ENCODE data around the gene CPO. TPM values are rescaled to one million over a fixed set of nuclear protein-coding genes. Genes with fewer than 3 reads are reported as not detected.

CPO gene, protein sequence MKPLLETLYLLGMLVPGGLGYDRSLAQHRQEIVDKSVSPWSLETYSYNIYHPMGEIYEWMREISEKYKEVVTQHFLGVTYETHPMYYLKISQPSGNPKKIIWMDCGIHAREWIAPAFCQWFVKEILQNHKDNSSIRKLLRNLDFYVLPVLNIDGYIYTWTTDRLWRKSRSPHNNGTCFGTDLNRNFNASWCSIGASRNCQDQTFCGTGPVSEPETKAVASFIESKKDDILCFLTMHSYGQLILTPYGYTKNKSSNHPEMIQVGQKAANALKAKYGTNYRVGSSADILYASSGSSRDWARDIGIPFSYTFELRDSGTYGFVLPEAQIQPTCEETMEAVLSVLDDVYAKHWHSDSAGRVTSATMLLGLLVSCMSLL
- 0.13 TPM in 1 of 5 replicates, not detected in the others for total RNA-seq (2022; extraction: Qiagen RNA extraction; ENCODE audit: low read depth)

DNA sequence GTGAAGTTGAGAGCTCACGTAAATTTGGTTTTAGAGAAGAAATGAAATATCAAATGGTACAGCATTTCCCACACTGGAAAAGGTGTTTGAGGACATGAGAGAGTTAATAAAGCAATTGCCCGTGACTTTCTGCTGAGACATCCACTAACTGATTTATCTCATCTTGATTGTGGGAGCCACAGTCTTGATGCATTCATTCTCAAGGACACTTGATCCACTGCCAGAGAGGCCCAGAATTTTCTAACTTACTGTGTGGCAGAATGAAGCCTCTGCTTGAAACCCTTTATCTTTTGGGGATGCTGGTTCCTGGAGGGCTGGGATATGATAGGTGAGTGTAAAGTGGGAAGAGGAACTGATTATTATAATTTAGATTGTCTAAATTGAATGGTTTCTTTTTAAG is at the start of gene CPO:
CPO (plus strand) TSS at position 179 of the 400 bp plus-strand sequence; CDS start at position 261, 82 bp downstream.

Other genes with a start within 250 kb of the CPO start
- gene DYTN, start 221.1 kb upstream of the CPO start, total RNA-seq (2022; extraction: Qiagen RNA extraction; ENCODE audit: low read depth) = not detected in 5 replicates
- gene MDH1B, start 174.2 kb upstream of the CPO start, total RNA-seq (2022; extraction: Qiagen RNA extraction; ENCODE audit: low read depth) = 1.6 to 2.5 TPM (median 1.7 TPM) in 5 replicates
- gene FASTKD2, start 173.9 kb upstream of the CPO start, total RNA-seq (2022; extraction: Qiagen RNA extraction; ENCODE audit: low read depth) = 22.5 to 36.0 TPM (median 33.7 TPM) in 5 replicates
- gene KLF7, start 226.4 kb downstream of the CPO start, total RNA-seq (2022; extraction: Qiagen RNA extraction; ENCODE audit: low read depth) = 15.7 to 27.0 TPM (median 24.3 TPM) in 5 replicates